GM12878 (cell line): ENCODE data around the gene AK4. TPM values are rescaled to one million over a fixed set of nuclear protein-coding genes. Genes with fewer than 3 reads are reported as not detected.

ENCODE experiments used
- ATAC-seq: fragments of 200-7000 bp; cut with Tn5 transposase; 3 replicates; pipeline ENCODE4 v1.9.1; 2020; ENCODE audit warnings: mild to moderate bottlenecking, moderate library complexity
- BruUV-seq: library from RNA; stranded (reverse); fragments of 400-500 nt; replicated peaks from 2 replicates; lab custom pipeline; 2021; lab: Mats Ljungman, UMichigan
- CTCF ChIA-PET: fragments of 300-600 bp; sonication (Branson Sonifier 250); formaldehyde crosslinking; extraction: SDS; loops from one replicate; lab custom pipeline; 2021; ENCODE audit warnings: inconsistent platforms; lab: Yijun Ruan, JAX
- POLR2A ChIA-PET: fragments of 350-600 bp; formaldehyde crosslinking; extraction: SDS; loops from one replicate; lab custom pipeline; 2021; ENCODE audit warnings: inconsistent platforms; lab: Charles Lee
- RAD21 ChIA-PET: fragments of 300-600 bp; sonication (Branson Sonifier 250); formaldehyde crosslinking; loops from one replicate; lab custom pipeline; 2023; ENCODE audit warnings: antibody characterized with exemption; ENCODE audit not compliant: unreplicated experiment; lab: Charles Lee
- SMC1A ChIA-PET: fragments of 300-600 bp; sonication (Branson Sonifier 250); formaldehyde crosslinking; loops from one replicate; lab custom pipeline; 2023; ENCODE audit not compliant: unreplicated experiment, uncharacterized antibody; lab: Charles Lee
- DNase-seq: peaks from one replicate; pipeline ENCODE4 v3.0.0-alpha.2; 2011; ENCODE audit warnings: low read depth, low spot score
- FAIRE-seq: peaks from 3 replicates; lab custom pipeline; 2011; peaks lifted over from hg19 to GRCh38; lab: Jason Lieb, UNC
- H2AFZ ChIP-seq: 2 replicates; pipeline ENCODE4 v1.6.0; 2011; ENCODE audit warnings: low read depth, low read length, control low read depth; ENCODE audit not compliant: control insufficient read depth
- H3K27ac ChIP-seq: 2 replicates; pipeline ENCODE4 v1.5.1; 2011; ENCODE audit warnings: control low read depth; ENCODE audit not compliant: control insufficient read depth, insufficient read depth
- H3K27me3 ChIP-seq, 2 experiments: replicated peaks in 1 of 2; 2 replicates each; pipeline versions ENCODE4 v1.6.0 to v1.6.1; 2011; ENCODE audit warnings: low read length in 1 of 2; ENCODE audit not compliant: control insufficient read depth in 2 of 2, insufficient read depth in 2 of 2
- H3K36me3 ChIP-seq, 2 experiments: 2 replicates each; pipeline ENCODE4 v1.5.1; 2011; ENCODE audit warnings: low read length in 1 of 2; ENCODE audit not compliant: control insufficient read depth in 2 of 2, insufficient read depth in 2 of 2
- H3K4me1 ChIP-seq: 2 replicates; pipeline ENCODE4 v1.6.1; 2011; ENCODE audit warnings: mild to moderate bottlenecking, low read length, moderate library complexity, mixed read lengths; ENCODE audit not compliant: control insufficient read depth, insufficient read depth
- H3K4me2 ChIP-seq: 2 replicates; pipeline ENCODE4 v1.6.0; 2011; ENCODE audit warnings: control low read depth; ENCODE audit not compliant: control insufficient read depth, insufficient read depth
- H3K4me3 ChIP-seq: fragments of 200-600 bp; sonication (generic); 2 replicates; pipeline ENCODE4 v1.5.1; 2016
- H3K79me2 ChIP-seq: 2 replicates; pipeline ENCODE4 v1.6.0; 2011; ENCODE audit warnings: low read length; ENCODE audit not compliant: control insufficient read depth, insufficient read depth
- H3K9ac ChIP-seq: 2 replicates; pipeline ENCODE4 v1.8.0; 2011; ENCODE audit warnings: low read length, control low read depth, mixed read lengths; ENCODE audit not compliant: control insufficient read depth, insufficient read depth
- H3K9me3 ChIP-seq: replicated peaks from 3 replicates; pipeline ENCODE4 v1.5.1; 2011; ENCODE audit warnings: mild to moderate bottlenecking, low read length; ENCODE audit not compliant: control insufficient read depth, insufficient read depth
- H4K20me1 ChIP-seq: 2 replicates; pipeline ENCODE4 v1.6.0; 2011; ENCODE audit not compliant: control insufficient read depth, insufficient read depth
- CHD1 ChIP-seq: IDR thresholded peaks from 2 replicates; pipeline ENCODE4 v1.6.1; 2012; ENCODE audit warnings: low read depth, low read length, improper control_type of control experiment
- CREB1 ChIP-seq: IDR thresholded peaks from 2 replicates; pipeline ENCODE4 v1.6.1; 2012; ENCODE audit warnings: low read depth, mild to moderate bottlenecking, inconsistent platforms
- MEF2A ChIP-seq: IDR thresholded peaks from 2 replicates; pipeline ENCODE4 v1.6.1; 2011; ENCODE audit warnings: low read depth, mild to moderate bottlenecking, low read length, moderate library complexity; ENCODE audit not compliant: insufficient read depth
- NR2C1 ChIP-seq: fragments of 450-650 bp; IDR thresholded peaks from 2 replicates; pipeline ENCODE4 v1.6.1; 2017; ENCODE audit warnings: antibody characterized with exemption, mild to moderate bottlenecking, moderate library complexity
- POLR2AphosphoS2 ChIP-seq: IDR thresholded peaks from 2 replicates; pipeline ENCODE4 v1.6.1; 2011; ENCODE audit warnings: low read depth, mild to moderate bottlenecking, low read length, improper control_type of control experiment, moderate library complexity
- YBX1 ChIP-seq: fragments of 450-650 bp; IDR thresholded peaks from 2 replicates; pipeline ENCODE4 v1.6.1; 2016; ENCODE audit warnings: antibody characterized with exemption
- WGBS: methylation state at CpG from one replicate; pipeline ENCODE4 v1.1.6; 2016; ENCODE audit warnings: low lambda C conversion rate; ENCODE audit not compliant: insufficient replicate concordance, insufficient coverage; ENCODE audit errors: missing lambda C conversion rate; 5-methylcytosine and 5-hydroxymethylcytosine counted together
- in situ Hi-C: fragments of 300-500 bp; cut with MboI; formaldehyde crosslinking; loops from 9 replicates; pipeline ENCODE4 v1.14.3; 2018; ENCODE audit warnings: mixed read lengths
- intact Hi-C: fragments of 100-400 bp; cut with micrococcal nuclease; formaldehyde crosslinking; loops from one replicate; pipeline ENCODE4 v1.14.2; 2022; ENCODE audit not compliant: unreplicated experiment
- polyA plus RNA-seq, 11 experiments: library from polyadenylated mRNA; depleted of rRNA in 4 of 11; unstranded in 6 of 11; stranded (reverse) in 5 of 11; fragments of >200 nt; fragmentation: Nextera tagmentation in 4 of 11; fragmentation: Illumina TruSeq in 1 of 11; extraction: Ambion mirVana in 4 of 11; extraction: Trizol in 1 of 11; gene quantifications; 1 replicate in 1 of 11; 2 replicates in 10 of 11; pipeline versions ENCODE4 v1.2.1 to v1.2.3, GENCODE V29; 2011 to 2016; ENCODE audit warnings: inconsistent platforms in 2 of 11, missing spikeins in 2 of 11, low read depth in 1 of 11
- total RNA-seq, 4 experiments: library from RNA; depleted of rRNA in 3 of 4; stranded (reverse); fragments of >200 nt in 3 of 4; fragmentation: Illumina TruSeq in 1 of 4; extraction: Trizol in 1 of 4; gene quantifications; 2 replicates each; pipeline versions ENCODE4 v1.2.1 to v1.2.3, GENCODE V29; 2013 to 2021

AK4 gene
- total and polyA plus RNA-seq, 10 of the 15 experiments (the other 5 are each of a cell fraction or from before 2014, with no cell fraction given), result 23.9 to 161 (median 49.0) TPM

GRCh38 chr1:65231718-65232330 is 83.8 kb downstream of the AK4 start:
- in situ Hi-C loops, result loop anchor here (10.0 kb wide), 1 partner anchor 1013 kb away; no protein-coding TSS in a partner anchor
- Histone ChIP-seq H3K4me3 (no peak overlapping the region), H3K4me1 (no peaks in the 10 kb centered on the region), H3K9me3 (no peaks in the 10 kb centered on the region), H3K27ac (no peak overlapping the region), H3K9ac (no peak overlapping the region), H4K20me1 (no peaks in the 10 kb centered on the region), H3K79me2 (no peaks in the 10 kb centered on the region), H3K27me3 (no peaks in the 10 kb centered on the region), H3K4me2 (no peak overlapping the region), H2AFZ (no peak overlapping the region), H3K36me3 (no peaks in the 10 kb centered on the region; a peak in 1 of 4 replicates)
- POLR2A ChIA-PET, result no interaction called here
- RAD21 ChIA-PET, result interaction anchor here (1.0 kb wide), 1 partner anchor 16 kb away, joined by 3 read pairs; no protein-coding TSS in a partner anchor
- SMC1A ChIA-PET, result interaction anchor here (0.6 to 1.4 kb wide), 11 partner anchors 10 to 1157 kb away, joined by 3 to 7 read pairs (median 4); no protein-coding TSS in a partner anchor
- no peak for ATAC-seq
- no peak for TF ChIP-seq NR2C1
- TF ChIP-seq CREB1, result no peak
- TF ChIP-seq POLR2AphosphoS2, result no peak
- no peak for TF ChIP-seq MEF2A
- no peak for TF ChIP-seq YBX1
- no peak for TF ChIP-seq CHD1
- no TSS peak for BruUV-seq
- DNase-seq, result no peak
- no peak for FAIRE-seq
- intact Hi-C loops, result loop anchor here (10.0 kb wide), 1 partner anchor 203 kb away; no protein-coding TSS in a partner anchor
- 24% methylated on average over 4 of the region's 4 CpGs for WGBS
- CTCF ChIA-PET, result interaction anchor here (0.9 to 2.0 kb wide), 8 partner anchors 10 to 456 kb away, joined by 3 to 11 read pairs (median 4); no protein-coding TSS in a partner anchor
